ENCODE measurements around the gene PTPRG. TPM values are rescaled to one million over a fixed set of nuclear protein-coding genes. Genes with fewer than 3 reads are reported as not detected.

PTPRG gene
- total RNA-seq, 1 experiment from 2014 or later: 0.73 TPM

- CTCF ChIA-PET: no interaction called here
- H3K4me3 ChIP-seq (ENCODE audit: low read length): no peak overlapping the region
- H3K9me2 ChIP-seq (replicated peaks; ENCODE audit: low read length): no peaks in the 10 kb centered on the region
- no peaks in the 10 kb centered on the region for H4K20me1 ChIP-seq (ENCODE audit: low read length)
- H3K9ac ChIP-seq (ENCODE audit: low read length): no peak overlapping the region
- no peak overlapping the region for H2AFZ ChIP-seq (ENCODE audit: low read length)
- no peaks in the 10 kb centered on the region for H3K36me3 ChIP-seq (ENCODE audit: low read depth, low read length)
- H3K27ac ChIP-seq (ENCODE audit: low read length): no peak overlapping the region
- H3K9me3 ChIP-seq (ENCODE audit: low read length): peaks cover 13% of the 10 kb centered on the region; the same call in 1 of the 2 replicates
- H3F3A ChIP-seq (ENCODE audit: low read length, unreplicated experiment): no peaks in the 10 kb centered on the region
- no peaks in the 10 kb centered on the region for H3K4me1 ChIP-seq (ENCODE audit: insufficient read depth, low read length)
- no peaks in the 10 kb centered on the region for H3K79me2 ChIP-seq (ENCODE audit: low read length)
- BruUV-seq (replicated peaks): no TSS peak
- intact Hi-C loops (cut with micrococcal nuclease): no loop called here
- H3K27me3 ChIP-seq (ENCODE audit: low read length): no peaks in the 10 kb centered on the region
- POLR2A ChIA-PET (ENCODE audit: unreplicated experiment): no interaction called here
- ATAC-seq (no peak), DNase-seq (no peak)
- no peak overlapping the region for H3K4me2 ChIP-seq (ENCODE audit: low read length)
- TF ChIP-seq EZH2 (IDR thresholded peaks at IDR 0.05; ENCODE audit: low read length, unreplicated experiment) (no peak), EZH2phosphoT487 (IDR thresholded peaks at IDR 0.05; ENCODE audit: borderline replicate concordance, low read length) (no peak), CTCF (conservative IDR thresholded peaks at IDR 0.05; ENCODE audit: low read depth, low read length) (no peak)
Observed at GRCh38 chr3:61824553-61825135, 263.3 kb downstream of the PTPRG start.

- H3K4me1 ChIP-seq (ENCODE audit: insufficient read depth, low read length): no peaks in the 10 kb centered on the region
- ATAC-seq: no peak
- no TSS peak for BruUV-seq (replicated peaks)
- H3K36me3 ChIP-seq (ENCODE audit: low read depth, low read length): no peaks in the 10 kb centered on the region
- H2AFZ ChIP-seq (ENCODE audit: low read length): no peak overlapping the region
- H3K27me3 ChIP-seq (ENCODE audit: low read length): no peaks in the 10 kb centered on the region
- H3K79me2 ChIP-seq (ENCODE audit: low read length): no peaks in the 10 kb centered on the region
- intact Hi-C loops (cut with micrococcal nuclease): no loop called here
- H4K20me1 ChIP-seq (ENCODE audit: low read length): no peaks in the 10 kb centered on the region
- no peak for DNase-seq
- no peaks in the 10 kb centered on the region for H3K9me2 ChIP-seq (replicated peaks; ENCODE audit: low read length)
- peaks cover 13% of the 10 kb centered on the region; the same call in 1 of the 2 replicates for H3K9me3 ChIP-seq (ENCODE audit: low read length)
- POLR2A ChIA-PET (ENCODE audit: unreplicated experiment): no interaction called here
- H3K4me2 ChIP-seq (ENCODE audit: low read length): no peak overlapping the region
- H3F3A ChIP-seq (ENCODE audit: low read length, unreplicated experiment): no peaks in the 10 kb centered on the region
- CTCF ChIA-PET: no interaction called here
- H3K27ac ChIP-seq (ENCODE audit: low read length): no peak overlapping the region
- TF ChIP-seq EZH2 (IDR thresholded peaks at IDR 0.05; ENCODE audit: low read length, unreplicated experiment) (no peak), CTCF (conservative IDR thresholded peaks at IDR 0.05; ENCODE audit: low read depth, low read length) (no peak), EZH2phosphoT487 (IDR thresholded peaks at IDR 0.05; ENCODE audit: borderline replicate concordance, low read length) (no peak)
- H3K9ac ChIP-seq (ENCODE audit: low read length): no peak overlapping the region
- no peak overlapping the region for H3K4me3 ChIP-seq (ENCODE audit: low read length)
Observed at GRCh38 chr3:61826161-61826560, 264.8 kb downstream of the PTPRG start.

GRCh38 chr3:61828184-61828874 is 267.0 kb downstream of the PTPRG start:
- H3K79me2 ChIP-seq (ENCODE audit: low read length): no peaks in the 10 kb centered on the region
- no peaks in the 10 kb centered on the region for H4K20me1 ChIP-seq (ENCODE audit: low read length)
- DNase-seq (no peak), ATAC-seq (no peak)
- H3F3A ChIP-seq (ENCODE audit: low read length, unreplicated experiment): no peaks in the 10 kb centered on the region
- no peak overlapping the region for H3K9ac ChIP-seq (ENCODE audit: low read length)
- ChIA-PET POLR2A (ENCODE audit: unreplicated experiment) (no interaction called here), CTCF (no interaction called here)
- intact Hi-C loops (cut with micrococcal nuclease): no loop called here
- no peaks in the 10 kb centered on the region for H3K9me2 ChIP-seq (replicated peaks; ENCODE audit: low read length)
- no peak overlapping the region for H2AFZ ChIP-seq (ENCODE audit: low read length)
- H3K27me3 ChIP-seq (ENCODE audit: low read length): no peaks in the 10 kb centered on the region
- H3K4me3 ChIP-seq (ENCODE audit: low read length): no peak overlapping the region
- H3K4me2 ChIP-seq (ENCODE audit: low read length): no peak overlapping the region
- no peaks in the 10 kb centered on the region for H3K36me3 ChIP-seq (ENCODE audit: low read depth, low read length)
- H3K27ac ChIP-seq (ENCODE audit: low read length): no peak overlapping the region
- BruUV-seq (replicated peaks): no TSS peak
- no peaks in the 10 kb centered on the region for H3K4me1 ChIP-seq (ENCODE audit: insufficient read depth, low read length)
- peaks cover 6% of the 10 kb centered on the region; the same call in 1 of the 2 replicates for H3K9me3 ChIP-seq (ENCODE audit: low read length)
- no peak for TF ChIP-seq EZH2phosphoT487 (IDR thresholded peaks at IDR 0.05; ENCODE audit: borderline replicate concordance, low read length)
- TF ChIP-seq EZH2 (IDR thresholded peaks at IDR 0.05; ENCODE audit: low read length, unreplicated experiment): no peak
- TF ChIP-seq CTCF (conservative IDR thresholded peaks at IDR 0.05; ENCODE audit: low read depth, low read length): no peak

Measured in PC-3 (cell line).